HG03025 (cell line): ENCODE data around the gene VPS4B.
A peak's percentile ranks its signal among the peaks of the same experiment; 100 is the strongest.

Source experiments
- ATAC-seq: cut with Tn5 transposase; IDR thresholded peaks from one replicate; pipeline ENCODE4 v1.9.1; 2021; ENCODE audit warnings: mild to moderate bottlenecking, moderate library complexity; ENCODE audit not compliant: unreplicated experiment, low FRiP score

VPS4B gene

DNA sequence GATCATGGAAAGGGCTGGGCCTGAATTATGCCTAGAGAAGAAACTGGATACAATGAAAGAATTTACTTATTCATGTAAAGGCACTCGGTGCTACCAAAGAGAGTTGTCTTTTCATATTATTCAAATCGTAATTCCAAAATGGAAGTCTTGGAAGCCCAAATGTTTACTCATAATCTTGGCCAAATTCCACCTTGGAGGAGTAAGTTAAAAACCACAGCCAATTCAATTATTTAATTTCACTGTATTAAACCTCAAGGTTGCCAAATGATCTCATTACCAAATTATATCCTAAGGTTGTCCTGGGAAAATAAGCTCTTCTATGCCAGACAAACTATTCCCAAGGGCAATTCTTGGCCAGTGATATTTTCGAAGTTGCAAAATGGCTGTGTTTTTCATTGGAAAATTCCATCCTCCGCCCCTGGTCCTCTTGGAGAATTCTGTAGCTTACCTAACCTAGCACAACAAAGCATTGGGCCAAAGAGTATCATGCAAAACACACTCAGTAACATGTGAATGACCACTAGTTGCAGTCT lies 11.1 kb upstream of the VPS4B start:
- ATAC-seq = no peak

DNA sequence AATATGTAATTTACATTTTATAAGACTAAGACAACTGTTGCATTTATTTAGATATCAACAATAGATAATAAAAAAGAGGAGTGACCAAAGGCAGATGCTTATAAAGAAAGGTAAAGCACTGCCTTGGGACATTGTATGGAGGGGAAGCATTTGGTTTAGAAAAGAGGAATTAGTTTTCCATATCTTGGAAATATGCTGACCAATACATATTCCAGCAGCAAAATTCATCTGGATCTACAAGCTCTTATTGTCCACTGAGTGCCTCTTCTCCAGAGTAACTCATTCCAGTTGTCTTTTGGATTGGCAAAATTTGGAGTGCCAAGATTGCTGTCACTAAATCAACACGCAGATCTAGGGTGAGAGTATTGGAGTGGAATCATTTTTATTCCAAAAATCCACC lies 8.9 kb upstream of the VPS4B start:
- ATAC-seq = no peak

DNA sequence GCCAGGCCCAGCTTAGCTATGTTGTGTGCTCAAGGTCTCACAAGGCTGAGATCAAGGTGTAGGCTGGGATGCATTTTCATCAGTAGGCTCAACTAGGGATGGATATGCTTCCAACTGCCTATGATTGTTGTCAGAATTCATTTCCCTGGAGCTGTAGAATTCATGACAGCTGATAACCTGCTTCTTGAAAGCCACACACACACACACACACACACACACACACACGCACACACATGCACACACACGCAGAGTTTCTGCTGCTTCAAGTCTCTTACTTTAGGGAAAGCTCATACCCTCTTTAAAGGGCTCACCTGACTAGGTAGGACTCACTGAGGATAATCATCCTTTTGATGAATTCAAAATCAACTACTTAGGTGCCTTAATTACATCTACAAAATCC lies 8.2 kb upstream of the VPS4B start:
- ATAC-seq = no peak

DNA sequence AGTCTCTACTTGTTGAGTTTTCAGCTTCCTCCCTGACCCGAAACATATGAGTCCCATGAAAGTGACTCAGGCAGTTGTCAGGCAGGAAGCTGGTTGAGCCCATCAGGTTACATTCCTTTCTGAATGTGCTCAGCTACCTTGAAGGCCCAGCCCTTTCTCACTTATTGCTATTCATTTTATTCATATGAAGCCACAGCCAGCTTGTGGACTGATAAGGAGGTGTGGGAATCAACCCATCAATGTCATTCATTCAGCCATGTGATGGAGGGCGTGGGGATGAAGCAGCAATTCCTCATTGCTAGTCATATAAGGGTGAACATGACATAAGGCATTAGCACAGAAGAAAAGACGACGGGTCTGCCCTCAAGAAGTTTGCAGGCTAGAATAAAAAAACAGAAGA lies 5.3 kb upstream of the VPS4B start:
- ATAC-seq = no peak

DNA sequence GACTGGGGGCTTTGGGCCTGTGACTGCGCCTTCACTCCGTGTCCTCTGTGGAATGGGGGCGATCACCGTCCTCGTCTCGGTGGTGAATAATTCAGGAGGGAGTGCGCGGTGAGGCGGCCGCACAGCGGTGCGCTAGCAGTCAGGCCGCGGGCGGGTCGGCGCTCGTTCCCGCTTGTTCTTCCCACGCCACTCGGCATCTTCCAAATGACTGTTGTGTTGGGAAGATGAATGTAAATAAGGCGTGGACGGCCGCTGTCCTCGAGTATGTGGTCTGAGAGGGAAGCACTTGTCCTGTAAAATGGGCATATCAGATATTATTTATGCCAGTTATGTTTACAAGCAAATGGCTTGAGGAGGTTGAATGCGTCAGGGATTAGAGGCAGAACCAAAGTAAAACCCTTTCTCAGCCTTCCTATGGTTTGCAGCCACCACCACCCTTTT lies 608 bp upstream of the VPS4B start:
- ATAC-seq = peak; percentile 28

DNA sequence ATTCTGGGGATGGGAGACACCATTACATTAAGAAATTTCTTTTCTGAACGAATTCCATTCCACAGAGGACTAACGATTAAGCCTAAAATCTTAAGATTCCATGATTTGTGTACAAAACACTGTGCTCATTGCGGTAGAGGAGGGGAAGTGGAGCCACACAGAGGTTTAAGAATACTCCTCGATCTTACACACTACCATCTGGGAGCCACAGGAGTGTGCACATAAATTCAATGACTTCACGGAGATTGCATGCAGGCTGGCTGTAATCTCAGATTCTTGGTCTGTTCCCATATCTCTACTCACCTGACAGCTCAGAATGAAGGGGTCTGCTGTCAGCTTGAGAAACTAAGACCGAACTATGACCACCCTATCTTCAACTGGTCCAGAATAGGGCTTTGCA lies 762 bp downstream of the VPS4B start:
- no peak for ATAC-seq

DNA sequence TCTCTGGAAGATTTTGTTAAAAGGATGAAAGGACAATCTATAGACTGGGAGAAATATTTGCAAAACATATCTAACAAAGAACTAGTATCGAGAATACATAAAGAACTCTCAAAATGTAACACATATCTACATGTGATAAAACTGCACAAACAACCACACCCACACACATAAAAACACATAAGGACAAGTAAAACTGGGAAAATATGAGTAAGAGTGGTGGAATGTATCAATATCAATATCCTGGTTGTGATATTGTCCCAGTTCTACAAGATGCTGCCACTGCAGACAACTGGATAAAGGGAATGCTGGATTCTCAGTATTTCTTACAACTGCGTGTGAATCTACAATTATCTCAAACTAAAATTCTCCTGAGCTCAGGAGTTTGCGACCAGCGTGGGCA lies 9.3 kb downstream of the VPS4B start:
- no peak for ATAC-seq

DNA sequence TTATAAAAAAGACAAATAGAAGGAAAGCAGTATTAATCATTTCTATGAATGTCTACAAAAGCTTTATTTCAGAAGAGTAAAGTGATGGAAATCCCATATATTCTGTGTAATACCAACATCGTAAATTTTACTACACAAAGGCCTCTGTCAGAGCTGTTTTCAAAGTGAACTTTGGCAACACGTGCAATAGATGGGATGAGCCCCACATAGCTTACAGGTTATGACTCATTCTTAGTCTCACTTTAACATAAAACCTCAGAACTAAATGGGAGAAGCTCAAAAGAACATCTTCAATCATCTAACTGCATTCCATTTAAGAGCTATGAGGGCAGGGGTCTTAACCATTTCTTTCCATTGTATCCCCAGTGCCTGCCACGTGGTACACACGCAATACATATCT lies 11.5 kb downstream of the VPS4B start:
- no peak for ATAC-seq

DNA sequence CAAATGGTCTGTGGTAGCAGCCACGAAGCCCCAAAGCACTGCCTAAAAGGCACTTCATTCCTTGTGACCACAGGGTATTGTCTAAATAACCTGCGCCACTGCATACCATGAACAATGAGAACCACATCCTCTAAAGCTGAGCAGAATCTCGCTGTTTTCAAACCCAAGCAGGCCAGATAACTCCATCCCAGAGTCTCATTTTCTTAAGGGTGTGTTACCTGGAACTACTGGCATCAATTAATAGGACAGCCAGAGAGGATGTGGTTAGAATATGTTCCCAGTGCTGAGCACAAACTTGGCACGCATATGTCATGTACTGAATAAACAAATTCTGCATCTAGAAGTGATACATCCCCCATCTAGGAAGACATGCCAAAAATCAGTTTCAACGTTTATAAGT lies 13.0 kb downstream of the VPS4B start:
- ATAC-seq = no peak

DNA sequence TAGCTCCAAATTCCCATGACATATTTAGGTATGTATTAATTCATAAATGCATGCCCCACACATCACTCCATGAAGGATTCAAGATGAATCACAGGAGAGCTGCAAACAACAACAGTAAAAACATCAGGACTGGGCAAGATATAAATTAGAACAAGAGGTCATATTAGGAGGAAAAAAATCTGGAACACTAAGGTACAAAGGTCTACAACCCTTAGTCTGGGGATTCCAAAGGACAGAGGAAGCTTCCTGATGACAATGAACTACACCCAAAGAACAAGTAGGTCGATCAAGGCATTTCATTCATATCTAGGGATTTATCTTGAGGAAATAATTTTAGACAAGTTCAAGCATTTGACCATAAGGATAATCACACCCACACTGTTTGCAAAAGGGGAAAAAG lies 14.5 kb downstream of the VPS4B start:
- no peak for ATAC-seq

DNA sequence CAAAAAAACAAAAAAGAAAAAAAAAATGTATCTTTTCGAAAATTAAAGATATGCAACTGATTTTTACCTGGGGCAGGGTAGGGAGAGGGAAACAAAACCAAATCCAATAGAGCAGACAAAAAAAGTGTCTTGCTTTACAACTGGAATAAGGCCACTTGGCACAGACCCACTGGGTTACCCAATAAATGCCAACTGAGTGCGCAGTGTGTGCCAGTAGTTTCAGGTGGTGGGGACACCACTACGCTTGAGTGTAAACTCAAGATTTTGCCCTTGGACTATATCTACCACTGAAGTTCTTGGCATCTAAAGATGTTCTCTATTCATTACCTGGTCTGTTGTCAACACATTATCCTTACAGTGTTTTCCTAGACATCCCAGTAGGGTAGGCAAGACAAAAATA lies 16.3 kb downstream of the VPS4B start:
- no peak for ATAC-seq

DNA sequence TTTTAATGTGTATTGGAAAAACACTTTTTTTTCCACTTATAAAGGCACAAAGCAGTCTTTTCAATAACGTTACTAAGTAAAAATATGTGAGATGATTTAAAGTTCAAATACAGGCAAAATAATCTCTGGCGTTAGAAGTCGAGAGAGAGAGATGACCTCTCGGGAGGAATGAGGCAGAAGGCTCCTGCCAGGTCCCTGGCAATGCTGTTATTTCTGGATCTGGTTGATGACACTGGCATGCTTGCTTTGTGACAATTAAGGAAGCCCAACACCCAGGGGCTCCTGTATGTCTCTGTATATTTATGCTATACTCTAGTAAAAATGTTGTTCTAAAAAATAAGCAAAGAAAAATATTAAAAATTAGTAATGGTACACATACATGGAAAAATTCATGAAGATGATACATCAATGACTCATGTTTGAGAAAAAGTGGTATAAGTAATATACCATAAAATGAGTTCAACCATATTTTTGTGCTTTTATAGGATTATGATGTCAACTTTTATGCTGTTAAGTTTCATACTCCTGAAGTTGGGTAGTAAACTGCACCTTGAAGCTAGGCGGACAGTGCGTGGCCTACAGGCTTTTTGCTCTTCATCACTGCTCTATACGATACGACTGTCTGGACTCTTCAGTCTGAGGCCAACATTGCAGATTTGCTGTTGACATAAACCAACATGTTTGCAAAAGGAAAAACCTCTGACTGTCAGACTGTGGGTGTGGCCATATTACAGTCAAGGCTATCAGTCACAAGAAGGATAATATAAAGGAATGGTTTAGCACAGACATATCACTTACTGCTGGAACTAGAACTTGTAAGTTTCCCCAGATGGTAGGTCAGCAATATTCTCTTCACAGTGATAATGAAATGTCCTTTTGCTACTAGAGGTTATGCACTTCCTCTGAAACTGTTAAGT lies 19.8 kb downstream of the VPS4B start:
- ATAC-seq = no peak

DNA sequence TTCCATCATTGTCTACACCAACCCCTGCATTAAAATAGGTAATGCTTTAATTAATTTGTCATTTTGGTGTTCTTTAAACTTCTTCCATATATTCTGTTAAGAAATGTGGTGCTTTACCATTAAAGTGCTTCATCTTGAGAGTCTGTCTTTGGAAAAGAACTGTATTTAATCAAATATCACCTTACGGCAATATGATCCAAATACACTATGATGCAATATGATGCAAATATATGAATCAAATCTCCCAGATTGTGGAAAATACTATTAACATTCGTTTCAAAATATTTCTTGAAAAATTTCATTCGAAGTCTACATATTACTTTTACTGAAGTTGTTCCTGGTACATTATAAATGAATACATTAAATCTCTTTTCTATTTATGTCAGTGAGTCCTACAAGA lies 23.0 kb downstream of the VPS4B start:
- ATAC-seq = no peak

DNA sequence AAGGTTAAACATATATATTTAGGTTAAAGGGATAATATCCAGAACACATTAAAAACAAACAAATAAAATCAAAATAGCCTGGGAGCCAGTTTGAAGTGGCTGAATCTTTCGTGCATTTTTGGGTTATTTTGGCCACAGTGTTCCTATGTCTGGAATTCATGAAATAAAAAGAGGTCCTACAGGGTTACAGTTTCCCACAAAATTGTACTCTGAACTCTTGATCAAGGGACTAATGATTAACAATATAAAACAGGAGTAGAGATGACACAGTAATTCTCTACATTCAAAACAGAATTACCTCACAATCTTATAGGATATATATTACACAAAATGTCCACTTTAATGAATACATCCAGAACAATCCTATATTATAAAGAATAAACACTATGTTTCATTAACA lies 24.9 kb downstream of the VPS4B start:
- ATAC-seq = no peak

DNA sequence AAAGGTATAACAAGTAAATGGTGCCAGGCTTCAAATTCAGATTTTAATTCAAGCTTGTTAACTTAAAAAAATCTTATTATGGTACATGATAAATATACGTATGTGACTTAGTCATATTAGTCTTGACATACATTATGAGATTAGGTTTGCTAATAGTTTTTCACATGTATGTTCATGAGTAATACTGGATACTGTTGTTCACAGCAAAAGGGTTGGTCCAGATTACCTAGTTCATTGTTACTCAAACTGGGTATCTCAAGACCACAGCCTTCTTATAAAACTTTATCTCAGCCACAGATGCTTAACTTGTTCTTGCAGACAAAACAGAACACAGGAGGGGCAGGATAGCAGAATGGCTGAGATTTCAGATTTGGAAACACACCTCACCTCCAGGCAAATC lies 26.8 kb downstream of the VPS4B start:
- ATAC-seq = no peak

DNA sequence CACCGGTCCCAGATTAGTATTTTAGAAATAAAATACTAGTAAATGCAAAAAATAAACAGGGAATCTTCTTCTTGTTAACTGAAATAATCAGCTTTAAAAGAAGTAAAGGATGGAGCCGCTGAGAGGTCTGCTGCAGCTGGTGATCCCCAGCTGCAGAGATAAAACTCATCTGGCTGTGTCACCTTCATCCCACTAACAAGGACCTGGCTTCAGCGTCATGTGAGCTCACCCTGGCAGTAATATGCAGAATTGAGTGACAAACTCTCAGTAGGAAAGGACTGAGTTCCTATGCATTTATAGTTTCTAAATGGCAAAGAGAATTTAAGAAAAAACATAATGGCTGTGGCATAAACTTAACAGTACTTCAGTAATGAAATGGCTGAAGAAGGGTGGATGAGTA lies 27.3 kb downstream of the VPS4B start:
- ATAC-seq = no peak

DNA sequence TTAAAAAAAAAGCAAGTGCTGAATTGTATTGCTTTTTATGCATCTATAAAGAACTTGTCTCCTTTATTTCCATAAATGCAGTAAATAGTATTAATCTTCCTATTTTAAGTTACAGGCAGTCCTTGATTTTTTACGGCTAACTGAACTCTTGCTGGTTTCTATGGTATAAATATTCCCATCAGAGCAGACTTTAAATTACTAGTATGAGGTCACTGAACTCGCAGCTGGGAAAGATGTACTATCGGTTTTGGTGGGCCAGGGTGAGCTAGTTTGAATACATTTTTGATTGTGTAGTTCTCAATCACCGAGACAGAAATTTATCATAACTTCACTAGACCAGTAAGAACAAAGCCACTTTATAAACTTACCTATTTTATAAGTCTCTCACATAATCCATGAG lies 34.4 kb downstream of the VPS4B start:
- ATAC-seq = no peak

DNA sequence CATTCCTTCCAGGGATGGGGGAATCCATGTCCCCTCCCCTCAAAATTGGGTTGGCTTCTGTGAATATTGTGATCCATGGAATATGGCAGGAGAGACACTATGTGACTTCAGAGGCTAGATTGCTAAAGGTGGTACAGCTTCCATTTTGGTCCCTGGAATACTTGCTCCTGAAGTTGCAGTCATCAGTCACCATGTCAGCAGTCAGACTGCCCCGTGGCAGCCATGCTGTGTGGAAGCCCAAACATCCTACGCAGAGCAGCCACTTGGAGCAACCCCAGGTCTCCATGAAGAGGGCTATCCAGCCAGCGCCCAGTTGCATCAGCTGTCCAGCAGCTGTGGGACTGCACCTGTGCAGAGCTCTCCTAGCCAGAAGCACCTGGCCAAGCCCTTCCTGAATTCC lies 39.4 kb downstream of the VPS4B start:
- no peak for ATAC-seq

DNA sequence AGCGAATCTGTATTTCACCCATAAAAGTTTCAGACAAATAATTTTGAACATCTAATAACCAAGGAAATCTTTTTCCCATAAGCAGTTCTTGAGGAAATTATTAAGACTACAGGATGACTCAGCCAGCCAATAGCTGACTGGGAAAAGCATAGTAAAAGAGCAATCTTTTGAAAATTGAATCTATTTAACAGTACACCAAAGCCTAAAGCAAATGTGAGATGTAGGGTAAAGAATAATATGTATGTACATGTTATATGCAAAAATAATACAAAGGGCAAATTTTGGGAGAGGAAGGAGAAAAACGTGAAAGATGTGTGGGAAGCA lies 42.7 kb downstream of the VPS4B start:
- no peak for ATAC-seq

DNA sequence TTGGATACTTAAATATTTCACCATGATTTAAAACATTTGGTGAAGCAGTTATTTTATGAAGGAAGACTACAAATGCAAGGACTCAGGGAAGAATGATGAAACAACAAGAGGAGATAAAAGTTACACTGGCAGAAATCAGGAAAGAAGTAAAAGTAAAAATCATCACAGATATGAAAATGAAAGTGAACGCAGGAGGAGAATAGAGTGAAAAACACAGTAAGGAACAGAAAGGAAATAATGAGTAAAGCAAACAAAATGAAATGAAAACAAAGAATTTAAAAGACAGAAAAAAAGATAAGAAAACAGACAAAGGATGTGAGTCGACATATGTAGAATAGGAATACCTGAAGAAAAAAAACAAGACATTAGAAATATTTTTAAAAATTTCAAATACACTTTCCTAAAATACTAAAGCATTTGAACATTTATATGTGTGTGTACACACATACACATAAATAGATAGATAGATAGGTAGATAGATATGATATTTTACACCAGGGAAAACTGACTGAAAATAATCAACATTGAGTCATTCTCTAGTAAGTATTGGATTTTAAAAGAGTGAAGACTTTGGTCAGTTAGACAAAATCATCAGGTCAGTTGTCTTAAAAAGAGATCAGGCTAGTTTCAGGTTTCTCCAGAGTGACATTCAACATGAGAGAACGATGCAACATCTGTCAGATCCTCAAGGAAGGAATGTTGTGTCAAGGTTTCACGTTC lies 43.2 kb downstream of the VPS4B start:
- ATAC-seq = no peak

DNA sequence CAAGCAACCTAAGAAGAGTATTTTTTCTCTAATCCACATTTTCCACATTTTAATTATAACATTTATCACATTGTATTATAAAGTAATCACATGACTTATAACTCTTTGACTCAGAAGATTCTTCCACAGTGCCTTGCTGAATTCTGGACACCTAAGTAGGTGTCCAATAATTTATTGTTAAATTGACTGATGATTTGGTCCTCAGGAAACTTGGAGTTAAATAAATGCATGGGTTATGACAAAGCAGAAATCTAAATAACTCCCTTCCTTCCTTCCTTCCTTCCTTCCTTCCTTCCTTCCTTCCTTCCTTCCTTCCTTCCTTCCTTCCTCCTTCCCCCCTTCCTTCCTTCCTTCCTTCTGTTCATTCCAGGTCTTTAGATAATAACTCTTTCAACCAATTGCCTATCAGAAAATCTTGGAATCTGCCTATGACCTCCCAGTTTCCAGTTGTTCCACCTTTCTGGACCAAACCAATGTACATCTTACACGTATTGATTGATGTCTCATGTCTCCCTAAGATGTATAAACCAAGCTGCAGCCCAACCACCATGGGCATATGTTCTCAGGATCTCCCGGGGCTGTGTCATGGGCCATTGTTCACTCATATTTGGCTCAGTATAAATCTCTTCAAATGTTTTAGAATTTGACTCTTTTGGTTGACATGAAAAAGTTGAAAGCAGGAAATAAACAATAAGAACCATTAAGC lies 44.8 kb downstream of the VPS4B start:
- no peak for ATAC-seq
